Cerebellar nuclear complex (tissue), 1 donor: Measurements from ENCODE around the gene DLEC1.
"Not testable (repeated sequence)": the region's sequence is repeated elsewhere in the genome, so short reads cannot be mapped to it uniquely, and the experiment has no call there.

Source experiments
- DNase-seq, 2 experiments: peaks; one replicate each; lab custom pipeline; 2025; lab: John Stamatoyannopoulos, UW

DLEC1 gene

GRCh38 chr3:38121451-38121831 lies 82.4 kb downstream of the DLEC1 start:
- DNase-seq = no peak

GRCh38 chr3:38121832-38122461 lies 82.9 kb downstream of the DLEC1 start:
- DNase-seq = no peak

GRCh38 chr3:38122712-38123290 lies 83.8 kb downstream of the DLEC1 start:
- no peak for DNase-seq

GRCh38 chr3:38124324-38125122 lies 85.5 kb downstream of the DLEC1 start:
- no peak for DNase-seq

GRCh38 chr3:38125305-38126120 lies 86.5 kb downstream of the DLEC1 start:
- no peak for DNase-seq

GRCh38 chr3:38126121-38126892 lies 87.3 kb downstream of the DLEC1 start:
- DNase-seq = no peak

- DNase-seq = no peak
These were observed 88.7 kb downstream of the DLEC1 start for GRCh38 chr3:38127611-38128302.

GRCh38 chr3:38128303-38128655 lies 89.3 kb downstream of the DLEC1 start:
- no peak for DNase-seq

- no peak for DNase-seq
These were observed 90.0 kb downstream of the DLEC1 start for GRCh38 chr3:38129058-38129457.

- DNase-seq = no peak
These were observed 91.6 kb downstream of the DLEC1 start for GRCh38 chr3:38130631-38131065.

- no peak for DNase-seq
These were observed 92.8 kb downstream of the DLEC1 start for GRCh38 chr3:38131621-38132369.

- DNase-seq = no peak
These were observed 94.2 kb downstream of the DLEC1 start for GRCh38 chr3:38133209-38133556.

- DNase-seq = no peak
These were observed 94.8 kb downstream of the DLEC1 start for GRCh38 chr3:38133557-38134405.

- not testable (repeated sequence) for DNase-seq
These were observed 95.6 kb downstream of the DLEC1 start for GRCh38 chr3:38134517-38135143.

GRCh38 chr3:38135621-38136277 lies 96.7 kb downstream of the DLEC1 start:
- not testable (repeated sequence) for DNase-seq

GRCh38 chr3:38136393-38136776 lies 97.4 kb downstream of the DLEC1 start:
- DNase-seq = no peak

GRCh38 chr3:38136777-38137614 lies 98.0 kb downstream of the DLEC1 start, which contains the start of gene ACAA1:
Gene ACAA1, minus strand, starts transcription at chr3:38137127. Its CDS starts 92 bp downstream, at chr3:38137035.
- peak; percentile 98 to 99 for DNase-seq
